Effector memory CD4-positive, alpha-beta T cell (primary cell): ENCODE measurements around the gene GALK1.
A peak's percentile ranks its signal among the peaks of the same experiment; 100 is the strongest.

Experiments
- DNase-seq, 3 donors: peaks; one replicate each; pipeline ENCODE4 v3.0.0-alpha.2; 2020
- H3K27ac ChIP-seq: 2 replicates; pipeline ENCODE4 v1.7.0; 2013; ENCODE audit warnings: mild to moderate bottlenecking, low read length, moderate library complexity; ENCODE audit not compliant: insufficient read depth, poor library complexity, severe bottlenecking
- H3K27me3 ChIP-seq: replicated peaks from 2 replicates; pipeline ENCODE4 v1.7.0; 2013; ENCODE audit warnings: mild to moderate bottlenecking, low read length; ENCODE audit not compliant: insufficient read depth, control insufficient read depth, poor library complexity, severe bottlenecking
- H3K36me3 ChIP-seq: 2 replicates; pipeline ENCODE4 v1.7.0; 2013; ENCODE audit warnings: mild to moderate bottlenecking, low read length, moderate library complexity; ENCODE audit not compliant: control insufficient read depth, insufficient read depth
- H3K4me1 ChIP-seq: 2 replicates; pipeline ENCODE4 v1.7.0; 2013; ENCODE audit warnings: low read length, mild to moderate bottlenecking; ENCODE audit not compliant: control insufficient read depth, insufficient read depth, poor library complexity, severe bottlenecking
- H3K4me3 ChIP-seq: 2 replicates; pipeline ENCODE4 v1.7.0; 2013; ENCODE audit warnings: low read length, low read depth, mild to moderate bottlenecking; ENCODE audit not compliant: insufficient read depth, poor library complexity, severe bottlenecking
- H3K9me3 ChIP-seq: 2 replicates; pipeline ENCODE4 v1.7.0; 2013; ENCODE audit warnings: mild to moderate bottlenecking, low read length, moderate library complexity; ENCODE audit not compliant: control insufficient read depth

The GALK1 gene

DNA sequence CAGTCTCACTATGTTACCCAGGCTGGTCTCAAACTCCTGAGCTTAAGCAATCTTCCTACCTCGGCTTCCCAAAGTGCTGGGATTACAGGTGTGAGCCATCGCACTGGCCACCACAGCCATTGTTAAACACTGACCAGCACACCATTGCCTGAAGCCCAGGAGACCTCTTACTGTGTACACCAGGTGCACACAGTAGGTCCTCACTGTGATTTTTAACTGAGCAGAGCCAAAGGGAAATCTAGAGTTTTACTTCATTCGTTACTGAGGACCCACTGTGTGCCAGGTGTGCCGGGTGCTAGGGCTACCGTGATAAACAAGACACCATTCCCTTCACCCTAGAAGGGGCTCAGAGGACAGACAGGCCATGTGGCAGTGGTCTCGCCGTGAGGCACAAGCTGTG is 39.5 kb downstream of the GALK1 start:
- Histone ChIP-seq H3K36me3 (no peaks in the 10 kb centered on the region), H3K27ac (no peak overlapping the region)
- no peak for DNase-seq

DNA sequence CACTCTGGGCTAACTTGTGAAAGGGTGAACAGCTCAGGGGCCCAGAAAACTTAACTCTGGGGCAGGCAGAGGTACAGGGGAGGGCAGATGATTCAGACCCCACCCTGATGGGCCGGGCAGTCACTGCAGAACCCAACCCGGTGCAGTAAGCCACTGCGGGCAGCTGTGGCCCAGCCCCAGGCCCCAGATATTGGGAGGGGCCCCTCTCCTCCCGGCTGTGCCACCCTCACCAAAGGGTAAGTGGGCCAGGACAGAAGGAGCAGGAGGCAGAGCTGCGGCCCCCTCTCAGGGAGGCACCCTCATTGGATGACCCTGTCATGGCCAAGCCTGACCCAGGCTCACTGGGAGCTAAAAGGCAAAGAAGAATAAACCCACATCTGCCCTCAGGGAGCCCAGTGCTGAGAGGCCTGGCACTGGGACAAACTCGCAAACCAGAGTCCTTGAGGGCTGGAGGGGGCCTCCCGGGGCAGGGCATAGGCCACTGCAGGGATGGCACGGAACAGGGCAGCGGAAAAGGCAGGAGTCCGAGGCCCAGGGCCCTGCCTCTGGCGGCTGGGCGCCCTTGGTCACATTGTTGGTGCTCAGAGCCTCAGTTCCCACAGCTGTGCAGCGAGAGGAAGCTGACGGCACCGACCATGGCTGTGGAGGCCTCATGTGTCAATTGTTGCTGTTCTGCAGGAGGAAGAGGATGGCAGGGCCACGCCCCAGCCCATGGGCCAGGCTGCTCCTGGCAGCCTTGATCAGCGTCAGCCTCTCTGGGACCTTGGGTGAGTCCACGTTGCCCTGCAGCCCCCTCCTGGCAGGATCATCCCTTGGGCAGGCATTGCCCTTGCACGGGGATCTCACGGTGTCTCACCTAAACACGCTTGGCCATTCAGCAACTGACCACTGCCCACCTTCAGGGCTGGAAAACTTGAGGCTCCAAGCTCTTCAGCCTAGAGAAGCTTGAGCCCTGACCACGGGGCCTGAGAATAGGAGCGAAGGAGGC is 40.7 kb downstream of the GALK1 start:
- Histone ChIP-seq H3K4me1 (peaks cover 2% of the 10 kb centered on the region), H3K27me3 (no peaks in the 10 kb centered on the region), H3K27ac (no peak overlapping the region), H3K9me3 (no peaks in the 10 kb centered on the region), H3K4me3 (no peak overlapping the region), H3K36me3 (no peaks in the 10 kb centered on the region)
- no peak for DNase-seq

More for the DNA sequence above, 39.5 kb downstream of the GALK1 start:
- H3K4me3 ChIP-seq, result no peak overlapping the region
- H3K4me1 ChIP-seq, result peaks cover 2% of the 10 kb centered on the region
- H3K9me3 ChIP-seq, result no peaks in the 10 kb centered on the region
- H3K27me3 ChIP-seq, result no peaks in the 10 kb centered on the region

DNA sequence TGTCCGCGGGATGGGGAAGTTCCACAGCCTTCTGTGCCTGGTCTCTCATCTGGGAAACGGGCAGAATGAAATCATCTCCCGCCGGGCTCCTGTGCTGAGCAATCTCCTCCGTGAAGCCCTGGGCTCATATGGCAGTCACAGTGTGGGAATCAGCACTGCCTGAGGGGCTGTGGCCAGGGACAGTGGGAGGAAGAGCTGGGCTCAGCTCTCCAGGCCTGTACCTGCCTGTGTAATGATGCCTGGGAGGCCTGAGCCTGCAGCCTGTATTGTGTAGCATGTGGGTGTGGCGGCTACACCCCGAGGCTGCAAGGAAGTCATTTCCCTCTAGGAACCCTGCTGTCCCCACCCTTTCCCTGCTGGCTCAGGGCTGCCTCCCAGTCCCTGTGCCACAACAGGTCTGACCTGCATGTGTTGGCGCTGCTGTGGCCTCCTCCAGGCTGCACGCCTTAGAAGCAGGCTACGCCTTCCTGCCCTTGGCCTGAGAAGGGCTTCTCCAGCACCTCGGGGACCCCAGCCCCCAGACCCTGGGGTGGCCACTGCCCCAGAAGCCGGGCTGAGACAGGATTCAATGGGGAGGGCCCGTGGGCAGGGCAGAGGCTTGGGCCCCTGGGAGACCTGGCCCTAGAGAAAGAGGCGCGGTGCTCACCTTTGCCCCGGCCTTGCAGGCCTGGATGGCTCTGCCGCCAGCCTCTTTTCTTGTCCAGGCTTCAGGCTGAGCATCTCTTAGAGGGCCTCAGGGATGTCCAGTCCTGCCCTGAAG is 41.6 kb downstream of the GALK1 start:
- H3K27ac ChIP-seq, result no peak overlapping the region

DNA sequence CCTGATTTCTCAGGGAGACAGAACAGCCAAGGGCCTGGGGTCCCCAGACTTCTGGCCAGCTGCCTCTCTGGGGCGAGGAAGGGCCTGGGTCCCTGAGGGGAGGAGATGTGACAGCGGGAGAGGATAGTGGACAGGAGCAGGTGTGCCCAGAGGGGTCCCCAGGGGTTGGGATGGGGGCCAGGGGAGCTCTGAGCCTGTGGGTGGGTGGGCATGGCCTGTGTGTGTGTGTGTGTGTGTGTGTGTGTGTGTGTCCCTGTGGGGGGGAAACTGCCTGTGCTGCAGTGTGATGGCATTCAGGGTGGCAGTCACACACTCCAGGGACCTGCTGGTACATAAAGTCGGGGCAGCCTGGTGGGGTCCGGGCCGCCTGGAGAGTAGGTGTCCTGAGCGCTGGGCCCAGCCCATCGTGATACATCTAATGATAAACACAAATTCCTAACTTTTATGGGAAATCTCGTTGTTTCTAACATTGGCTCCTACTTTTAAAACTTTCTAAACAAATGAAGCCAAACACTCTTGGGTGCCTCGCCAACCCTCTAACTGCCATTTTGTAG is 42.4 kb downstream of the GALK1 start:
- DNase-seq, result no peak
- H3K27ac ChIP-seq, result no peak overlapping the region
- no peaks in the 10 kb centered on the region for H3K9me3 ChIP-seq
- peaks cover 2% of the 10 kb centered on the region for H3K4me1 ChIP-seq
- no peaks in the 10 kb centered on the region for H3K27me3 ChIP-seq
- no peaks in the 10 kb centered on the region for H3K36me3 ChIP-seq
- H3K4me3 ChIP-seq, result no peak overlapping the region

More for the DNA sequence above, 41.6 kb downstream of the GALK1 start:
- no peak for DNase-seq
- H3K9me3 ChIP-seq, result no peaks in the 10 kb centered on the region
- no peaks in the 10 kb centered on the region for H3K36me3 ChIP-seq
- H3K4me1 ChIP-seq, result peaks cover 2% of the 10 kb centered on the region
- no peak overlapping the region for H3K4me3 ChIP-seq
- H3K27me3 ChIP-seq, result no peaks in the 10 kb centered on the region

DNA sequence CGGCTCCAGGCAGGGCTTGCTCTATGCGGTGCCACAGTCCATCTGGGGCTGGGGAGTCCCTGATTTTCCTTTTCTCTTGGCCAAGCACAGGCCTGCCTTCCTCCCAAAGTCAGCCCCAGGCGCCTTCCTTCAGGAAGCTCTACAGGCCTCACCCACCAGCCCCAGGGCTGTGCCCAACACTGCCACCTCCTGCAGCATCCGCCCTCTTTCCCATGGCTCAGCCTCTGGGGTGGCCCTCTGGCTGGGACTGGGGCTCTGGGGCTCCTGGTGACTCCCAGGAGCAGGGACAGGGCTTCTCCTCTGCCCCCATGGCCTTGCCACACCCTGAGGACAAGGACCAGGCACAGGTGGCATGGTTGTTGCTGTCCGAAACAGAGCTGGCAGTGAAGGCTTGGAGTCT is 42.9 kb downstream of the GALK1 start:
- no peaks in the 10 kb centered on the region for H3K27me3 ChIP-seq
- peaks cover 2% of the 10 kb centered on the region for H3K4me1 ChIP-seq
- DNase-seq, result no peak
- no peaks in the 10 kb centered on the region for H3K36me3 ChIP-seq
- no peak overlapping the region for H3K4me3 ChIP-seq
- no peaks in the 10 kb centered on the region for H3K9me3 ChIP-seq
- H3K27ac ChIP-seq, result no peak overlapping the region

DNA sequence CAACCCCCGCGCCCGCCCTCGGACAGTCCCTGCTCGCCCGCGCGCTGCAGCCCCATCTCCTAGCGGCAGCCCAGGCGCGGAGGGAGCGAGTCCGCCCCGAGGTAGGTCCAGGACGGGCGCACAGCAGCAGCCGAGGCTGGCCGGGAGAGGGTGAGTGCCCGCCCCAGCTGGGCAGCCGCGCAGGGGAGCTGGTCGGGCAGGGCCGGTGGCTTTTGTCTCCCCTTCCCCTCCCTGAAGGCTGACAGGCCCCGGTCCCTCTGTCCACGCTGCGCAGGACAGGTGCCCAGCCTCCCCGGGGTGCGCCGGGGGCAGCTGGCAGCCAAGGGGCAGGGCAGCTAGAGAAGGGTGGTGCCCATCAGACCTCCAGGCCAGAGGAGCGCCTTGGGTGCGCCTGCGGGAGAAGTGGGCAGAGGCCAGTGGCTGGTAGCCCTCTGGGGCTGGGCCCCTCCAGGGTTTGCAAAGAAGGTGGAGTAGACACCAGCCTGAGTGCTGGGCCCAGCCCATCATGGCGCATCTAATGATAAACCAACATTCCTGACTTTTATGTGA is 43.5 kb downstream of the GALK1 start:
- Histone ChIP-seq H3K36me3 (no peaks in the 10 kb centered on the region), H3K9me3 (no peaks in the 10 kb centered on the region), H3K4me1 (peaks cover 2% of the 10 kb centered on the region), H3K27ac (no peak overlapping the region), H3K27me3 (no peaks in the 10 kb centered on the region), H3K4me3 (no peak overlapping the region)
- DNase-seq, result no peak

DNA sequence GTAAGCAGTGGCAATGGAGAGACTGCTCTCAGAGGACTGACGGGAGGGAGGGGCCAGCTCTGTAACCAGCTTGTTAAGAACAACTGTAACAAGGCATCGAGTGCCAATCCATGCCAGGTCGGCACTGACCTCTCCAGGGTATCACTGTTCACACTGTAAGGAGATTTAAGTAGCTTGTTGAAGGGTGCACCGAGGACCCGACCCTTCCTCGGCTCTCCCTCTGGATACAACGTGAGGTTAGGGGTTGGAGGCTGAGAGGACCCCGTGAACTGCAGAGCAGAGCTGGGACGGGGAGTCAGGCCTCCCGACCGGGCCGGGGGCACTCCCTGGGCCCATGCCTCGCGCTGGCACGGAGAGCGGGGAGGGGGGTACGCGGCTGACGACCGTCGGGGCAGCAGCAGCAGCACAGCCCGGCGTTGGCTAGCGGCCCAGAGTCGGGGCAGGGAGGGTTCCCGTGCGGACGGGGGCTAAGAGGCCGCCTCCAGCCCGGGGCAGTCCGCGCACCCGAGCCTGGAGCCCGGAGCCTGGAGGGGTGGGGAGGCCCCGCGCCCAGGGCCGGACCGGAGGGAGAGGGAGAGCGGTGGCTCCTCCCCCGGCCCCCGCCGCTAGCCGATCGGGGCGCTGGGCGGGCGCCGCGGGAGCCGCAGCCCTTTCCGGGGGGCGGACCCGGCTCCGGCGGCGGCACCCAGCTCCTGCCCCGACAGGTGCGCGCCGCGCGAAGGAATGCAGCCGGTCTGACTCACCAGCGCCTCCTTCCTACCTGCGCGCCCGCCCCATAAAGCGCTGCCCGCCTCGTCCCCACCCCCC is 44.1 kb downstream of the GALK1 start, which contains the start of gene ITGB4:
Gene ITGB4 (plus strand): TSS at position 804 of the 807 bp plus-strand sequence. CDS start 3,245 bp downstream, outside the sequence.
- peak; percentile 46 to 57 (median 54) for DNase-seq
- H3K27ac ChIP-seq, result no peak within 1 kb of the TSS
- no peaks in the 10 kb centered on the region for H3K36me3 ChIP-seq
- peak within 1 kb of the TSS; percentile 34 for H3K4me3 ChIP-seq
- peaks cover 2% of the 10 kb centered on the region for H3K4me1 ChIP-seq
- H3K9me3 ChIP-seq, result no peaks in the 10 kb centered on the region
- no peaks in the 10 kb centered on the region for H3K27me3 ChIP-seq

DNA sequence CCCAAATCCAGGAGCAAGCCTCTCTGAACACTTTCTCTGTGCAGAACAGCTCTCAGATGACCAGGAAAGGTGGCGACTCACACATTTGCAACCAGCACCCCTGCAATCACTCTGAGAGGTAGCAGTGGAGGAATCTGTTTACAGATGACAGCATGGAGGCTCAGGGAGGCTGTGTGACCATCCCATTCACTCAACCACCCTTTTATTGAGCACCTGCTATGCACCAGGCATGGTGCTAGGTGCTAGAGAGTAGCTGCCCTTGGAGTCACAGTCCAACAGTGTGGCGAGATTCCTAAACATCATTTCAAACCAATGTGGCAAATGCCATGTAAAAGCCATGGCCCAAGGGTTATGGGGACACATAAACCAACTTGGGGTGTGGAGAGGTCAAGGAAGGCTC is 45.3 kb downstream of the GALK1 start:
- H3K27me3 ChIP-seq, result no peaks in the 10 kb centered on the region

DNA sequence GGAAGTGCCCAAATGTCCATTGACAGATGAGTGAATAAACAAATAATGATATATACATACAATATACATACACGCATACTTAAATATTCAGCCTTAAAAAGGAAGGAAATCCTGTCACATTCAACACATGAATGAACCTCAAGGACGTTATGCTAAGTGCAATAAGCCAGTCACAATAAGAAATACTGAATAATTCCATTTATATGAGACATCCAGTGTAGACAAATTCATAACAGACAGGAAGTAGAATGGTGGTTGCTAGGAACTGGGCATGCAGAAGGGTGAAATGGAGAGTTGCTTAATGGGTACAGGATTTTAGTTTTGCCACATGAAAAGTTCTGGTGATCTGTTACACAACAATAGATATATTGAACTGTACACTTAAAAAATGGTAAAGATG is 52.5 kb downstream of the GALK1 start:
- Histone ChIP-seq H3K9me3 (no peaks in the 10 kb centered on the region), H3K36me3 (peaks cover 2% of the 10 kb centered on the region), H3K27ac (no peak overlapping the region), H3K4me3 (no peak overlapping the region), H3K27me3 (no peaks in the 10 kb centered on the region), H3K4me1 (no peaks in the 10 kb centered on the region)
- DNase-seq, result no peak

More for the DNA sequence above, 45.3 kb downstream of the GALK1 start:
- DNase-seq, result no peak
- Histone ChIP-seq H3K27ac (no peak overlapping the region), H3K36me3 (no peaks in the 10 kb centered on the region), H3K4me3 (no peak overlapping the region), H3K9me3 (no peaks in the 10 kb centered on the region), H3K4me1 (peaks cover 2% of the 10 kb centered on the region)
